ENCODE data around the gene ATP11A.

The ATP11A gene

GRCh38 chr13:112743451-112744167 is 53.8 kb downstream of the ATP11A start:
- Histone ChIP-seq H3K4me3 (ENCODE audit: low read length) (no peak overlapping the region), H3K9me3 (ENCODE audit: control insufficient read depth, low read depth, low read length) (no peaks in the 10 kb centered on the region), H3K36me3 (ENCODE audit: control insufficient read depth, low read depth, low read length) (no peaks in the 10 kb centered on the region), H3K27me3 (ENCODE audit: control insufficient read depth, insufficient read depth, low read length) (no peaks in the 10 kb centered on the region), H3K4me1 (ENCODE audit: control insufficient read depth, low read depth, low read length) (peaks cover 12% of the 10 kb centered on the region), H3K27ac (ENCODE audit: low read length) (no peak overlapping the region), H3K9ac (ENCODE audit: low read length) (no peak overlapping the region)

GRCh38 chr13:112744168-112745021 is 54.6 kb downstream of the ATP11A start:
- Histone ChIP-seq H3K4me1 (ENCODE audit: control insufficient read depth, low read depth, low read length) (peaks cover 5% of the 10 kb centered on the region), H3K36me3 (ENCODE audit: control insufficient read depth, low read depth, low read length) (no peaks in the 10 kb centered on the region), H3K4me3 (ENCODE audit: low read length) (no peak overlapping the region), H3K27ac (ENCODE audit: low read length) (no peak overlapping the region), H3K9me3 (ENCODE audit: control insufficient read depth, low read depth, low read length) (no peaks in the 10 kb centered on the region), H3K9ac (ENCODE audit: low read length) (no peak overlapping the region), H3K27me3 (ENCODE audit: control insufficient read depth, insufficient read depth, low read length) (no peaks in the 10 kb centered on the region)

DNA sequence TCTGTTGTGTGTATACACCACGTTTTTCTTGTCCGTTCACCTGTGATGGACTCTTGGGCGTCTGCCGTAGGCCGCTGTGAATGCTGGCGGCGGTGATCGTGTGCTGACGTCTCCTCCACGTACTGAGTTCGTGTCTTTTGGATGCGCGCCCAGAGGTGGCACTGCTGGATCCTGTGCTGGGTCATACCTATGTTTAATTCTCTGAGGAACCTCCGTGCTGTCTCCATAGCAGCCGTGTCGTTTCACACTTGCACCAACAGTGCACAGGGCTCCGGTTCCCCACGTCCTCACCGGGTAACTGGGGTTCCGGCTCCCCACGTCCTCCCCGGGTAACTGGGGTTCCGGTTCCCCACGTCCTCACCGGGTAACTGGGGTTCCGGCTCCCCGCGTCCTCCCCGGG is 56.2 kb downstream of the ATP11A start:
- H3K9ac ChIP-seq (ENCODE audit: low read length) = no peak overlapping the region
- no peak overlapping the region for H3K27ac ChIP-seq (ENCODE audit: low read length)
- no peaks in the 10 kb centered on the region for H3K27me3 ChIP-seq (ENCODE audit: control insufficient read depth, insufficient read depth, low read length)
- no peaks in the 10 kb centered on the region for H3K9me3 ChIP-seq (ENCODE audit: control insufficient read depth, low read depth, low read length)
- no peaks in the 10 kb centered on the region for H3K36me3 ChIP-seq (ENCODE audit: control insufficient read depth, low read depth, low read length)
- H3K4me1 ChIP-seq (ENCODE audit: control insufficient read depth, low read depth, low read length) = no peaks in the 10 kb centered on the region
- no peak overlapping the region for H3K4me3 ChIP-seq (ENCODE audit: low read length)

DNA sequence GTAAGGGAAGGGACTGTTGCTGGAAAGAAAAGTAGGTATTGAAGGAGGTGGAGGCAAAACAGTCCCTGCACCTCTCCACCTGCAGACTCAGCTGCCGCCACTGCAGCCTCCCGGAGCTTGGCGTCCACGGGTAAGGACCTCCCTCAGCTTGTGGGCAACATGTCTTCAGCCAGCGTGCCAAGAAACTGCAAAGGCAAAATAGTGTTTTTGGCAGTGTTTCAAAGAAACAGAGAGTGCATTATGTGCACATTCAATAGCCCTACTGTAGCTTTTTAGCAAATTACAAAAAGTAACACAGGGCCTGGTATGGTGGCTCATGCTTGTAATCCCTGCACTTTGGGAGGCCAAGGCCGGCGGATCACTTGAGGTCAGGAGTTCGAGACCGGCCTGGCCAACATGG is 57.4 kb downstream of the ATP11A start:
- no peak overlapping the region for H3K27ac ChIP-seq (ENCODE audit: low read length)
- no peaks in the 10 kb centered on the region for H3K27me3 ChIP-seq (ENCODE audit: control insufficient read depth, insufficient read depth, low read length)
- no peaks in the 10 kb centered on the region for H3K36me3 ChIP-seq (ENCODE audit: control insufficient read depth, low read depth, low read length)
- no peak overlapping the region for H3K9ac ChIP-seq (ENCODE audit: low read length)
- no peaks in the 10 kb centered on the region for H3K9me3 ChIP-seq (ENCODE audit: control insufficient read depth, low read depth, low read length)
- H3K4me3 ChIP-seq (ENCODE audit: low read length) = no peak overlapping the region
- no peaks in the 10 kb centered on the region for H3K4me1 ChIP-seq (ENCODE audit: control insufficient read depth, low read depth, low read length)

GRCh38 chr13:112748947-112749735 is 59.3 kb downstream of the ATP11A start:
- no peaks in the 10 kb centered on the region for H3K27me3 ChIP-seq (ENCODE audit: control insufficient read depth, insufficient read depth, low read length)
- no peak overlapping the region for H3K9ac ChIP-seq (ENCODE audit: low read length)
- H3K4me3 ChIP-seq (ENCODE audit: low read length) = no peak overlapping the region
- no peaks in the 10 kb centered on the region for H3K4me1 ChIP-seq (ENCODE audit: control insufficient read depth, low read depth, low read length)
- no peaks in the 10 kb centered on the region for H3K9me3 ChIP-seq (ENCODE audit: control insufficient read depth, low read depth, low read length)
- H3K27ac ChIP-seq (ENCODE audit: low read length) = no peak overlapping the region
- no peaks in the 10 kb centered on the region for H3K36me3 ChIP-seq (ENCODE audit: control insufficient read depth, low read depth, low read length)

DNA sequence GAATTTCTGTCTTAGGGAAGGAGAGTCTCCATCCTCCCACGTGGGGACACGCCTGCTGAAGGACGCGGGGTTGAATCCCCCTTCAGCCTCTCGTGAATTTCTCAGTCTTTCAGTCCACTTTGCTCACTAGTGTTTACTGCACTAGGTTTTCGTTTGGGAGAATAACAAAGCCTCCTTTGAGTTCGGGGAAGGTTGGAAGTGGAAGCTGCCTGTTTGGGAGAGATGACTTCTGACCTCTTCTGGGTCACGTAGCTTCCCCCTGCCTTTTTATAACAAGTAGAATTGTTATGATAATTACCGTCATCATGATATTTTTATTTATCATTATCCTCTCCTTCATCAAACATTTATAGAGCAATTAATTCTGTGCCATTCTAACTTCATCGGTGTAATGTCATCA is 60.7 kb downstream of the ATP11A start:
- Histone ChIP-seq H3K9me3 (ENCODE audit: control insufficient read depth, low read depth, low read length) (no peaks in the 10 kb centered on the region), H3K36me3 (ENCODE audit: control insufficient read depth, low read depth, low read length) (no peaks in the 10 kb centered on the region), H3K27me3 (ENCODE audit: control insufficient read depth, insufficient read depth, low read length) (no peaks in the 10 kb centered on the region), H3K4me3 (ENCODE audit: low read length) (no peak overlapping the region), H3K4me1 (ENCODE audit: control insufficient read depth, low read depth, low read length) (no peaks in the 10 kb centered on the region), H3K9ac (ENCODE audit: low read length) (no peak overlapping the region), H3K27ac (ENCODE audit: low read length) (no peak overlapping the region)

GRCh38 chr13:112751617-112752016 is 61.8 kb downstream of the ATP11A start:
- H3K4me3 ChIP-seq (ENCODE audit: low read length) = no peak overlapping the region
- no peaks in the 10 kb centered on the region for H3K27me3 ChIP-seq (ENCODE audit: control insufficient read depth, insufficient read depth, low read length)
- H3K9ac ChIP-seq (ENCODE audit: low read length) = no peak overlapping the region
- H3K9me3 ChIP-seq (ENCODE audit: control insufficient read depth, low read depth, low read length) = no peaks in the 10 kb centered on the region
- H3K4me1 ChIP-seq (ENCODE audit: control insufficient read depth, low read depth, low read length) = no peaks in the 10 kb centered on the region
- H3K36me3 ChIP-seq (ENCODE audit: control insufficient read depth, low read depth, low read length) = no peaks in the 10 kb centered on the region
- H3K27ac ChIP-seq (ENCODE audit: low read length) = no peak overlapping the region

GRCh38 chr13:112752211-112752610 is 62.4 kb downstream of the ATP11A start:
- Histone ChIP-seq H3K27ac (ENCODE audit: low read length) (no peak overlapping the region), H3K9me3 (ENCODE audit: control insufficient read depth, low read depth, low read length) (no peaks in the 10 kb centered on the region), H3K9ac (ENCODE audit: low read length) (no peak overlapping the region), H3K4me1 (ENCODE audit: control insufficient read depth, low read depth, low read length) (no peaks in the 10 kb centered on the region), H3K36me3 (ENCODE audit: control insufficient read depth, low read depth, low read length) (no peaks in the 10 kb centered on the region), H3K27me3 (ENCODE audit: control insufficient read depth, insufficient read depth, low read length) (no peaks in the 10 kb centered on the region), H3K4me3 (ENCODE audit: low read length) (no peak overlapping the region)

- Histone ChIP-seq H3K4me3 (ENCODE audit: low read length) (no peak overlapping the region), H3K27ac (ENCODE audit: low read length) (no peak overlapping the region), H3K9me3 (ENCODE audit: control insufficient read depth, low read depth, low read length) (no peaks in the 10 kb centered on the region), H3K9ac (ENCODE audit: low read length) (no peak overlapping the region), H3K4me1 (ENCODE audit: control insufficient read depth, low read depth, low read length) (no peaks in the 10 kb centered on the region), H3K27me3 (ENCODE audit: control insufficient read depth, insufficient read depth, low read length) (no peaks in the 10 kb centered on the region), H3K36me3 (ENCODE audit: control insufficient read depth, low read depth, low read length) (no peaks in the 10 kb centered on the region)
These were observed 63.1 kb downstream of the ATP11A start for GRCh38 chr13:112752711-112753541.

DNA sequence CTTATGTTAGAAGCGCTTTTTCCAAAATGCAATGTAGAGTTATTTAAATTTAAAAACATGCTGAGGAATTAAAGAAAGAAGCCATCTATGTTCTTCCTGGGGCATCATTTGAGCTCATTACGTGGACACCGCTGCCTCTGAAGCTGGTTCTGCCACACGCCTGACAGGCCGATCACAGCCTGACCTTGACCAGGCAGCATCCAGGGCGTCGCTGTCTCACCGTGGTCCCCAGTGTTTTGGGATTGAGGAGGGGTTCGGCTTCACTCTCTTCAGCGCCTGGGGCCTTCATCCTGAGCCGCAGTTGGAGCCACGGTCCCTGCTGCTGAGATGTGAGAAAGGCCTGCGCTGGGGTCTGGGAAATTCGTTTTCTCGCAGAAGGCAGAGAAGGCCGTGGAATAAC is 64.0 kb downstream of the ATP11A start:
- Histone ChIP-seq H3K4me3 (ENCODE audit: low read length) (no peak overlapping the region), H3K9ac (ENCODE audit: low read length) (no peak overlapping the region), H3K27me3 (ENCODE audit: control insufficient read depth, insufficient read depth, low read length) (no peaks in the 10 kb centered on the region), H3K27ac (ENCODE audit: low read length) (no peak overlapping the region), H3K36me3 (ENCODE audit: control insufficient read depth, low read depth, low read length) (no peaks in the 10 kb centered on the region), H3K4me1 (ENCODE audit: control insufficient read depth, low read depth, low read length) (no peaks in the 10 kb centered on the region), H3K9me3 (ENCODE audit: control insufficient read depth, low read depth, low read length) (no peaks in the 10 kb centered on the region)
